HepG2 (cell line): ENCODE measurements around the gene NRBP1. TPM values are rescaled to one million over a fixed set of nuclear protein-coding genes. Genes with fewer than 3 reads are reported as not detected.

ENCODE experiments used
- ARNT2 ChIP-seq: sonication (generic); formaldehyde crosslinking; IDR thresholded peaks from 2 replicates; pipeline ENCODE4 v1.8.0; 2022; ENCODE audit warnings: mild to moderate bottlenecking, low read depth, missing genetic modification reagents, moderate library complexity
- ATM ChIP-seq: fragments of 450-650 bp; IDR thresholded peaks from 2 replicates; pipeline ENCODE4 v1.7.1; 2017; ENCODE audit warnings: mild to moderate bottlenecking, borderline replicate concordance
- ERF ChIP-seq: IDR thresholded peaks from 2 replicates; pipeline ENCODE4 v1.6.1; 2018; ENCODE audit warnings: missing biosample characterization, missing genetic modification reagents
- GABPA ChIP-seq, 2 experiments: IDR thresholded peaks; 2 replicates each; pipeline ENCODE4 v1.6.1; 2011 to 2016; ENCODE audit warnings: low read depth in 2 of 2, low read length in 1 of 2, missing biosample characterization in 1 of 2, missing genetic modification characterization in 1 of 2
- HDAC2 ChIP-seq: sonication (generic); formaldehyde crosslinking; IDR thresholded peaks from 2 replicates; pipeline ENCODE4 v1.4.0; 2020; ENCODE audit warnings: missing genetic modification reagents
- KDM1A ChIP-seq: IDR thresholded peaks from 2 replicates; pipeline ENCODE4 v1.6.1; 2016; ENCODE audit warnings: missing compliant biosample characterization
- KDM4B ChIP-seq: sonication (generic); formaldehyde crosslinking; IDR thresholded peaks from 2 replicates; pipeline ENCODE4 v1.4.0; 2020; ENCODE audit warnings: missing genetic modification reagents
- TCF12 ChIP-seq, 2 experiments: fragments of 450-650 bp in 1 of 2; sonication (generic) in 1 of 2; formaldehyde crosslinking in 1 of 2; IDR thresholded peaks; 2 replicates each; pipeline versions ENCODE4 v1.6.1 to v1.8.0; 2017 to 2022; ENCODE audit warnings: antibody characterized with exemption in 1 of 2, mild to moderate bottlenecking in 1 of 2, missing genetic modification reagents in 1 of 2, moderate library complexity in 1 of 2
- U2AF2 ChIP-seq: fragments of 200-400 bp; formaldehyde crosslinking; IDR thresholded peaks from 2 replicates; pipeline ENCODE4 v1.6.1; 2017; ENCODE audit warnings: low read depth, mild to moderate bottlenecking, low read length
- ZNF10 ChIP-seq: sonication (generic); formaldehyde crosslinking; IDR thresholded peaks from 2 replicates; pipeline ENCODE4 v1.4.0; 2020; ENCODE audit warnings: mild to moderate bottlenecking, low read depth, missing genetic modification reagents, borderline replicate concordance
- ZNF143 ChIP-seq: sonication (generic); formaldehyde crosslinking; IDR thresholded peaks from 2 replicates; pipeline ENCODE4 v1.4.0; 2020; ENCODE audit warnings: missing genetic modification reagents
- ZNF343 ChIP-seq: sonication (generic); formaldehyde crosslinking; IDR thresholded peaks from 2 replicates; pipeline ENCODE4 v1.4.0; 2020; ENCODE audit warnings: mild to moderate bottlenecking, missing genetic modification reagents
- ZNF614 ChIP-seq: IDR thresholded peaks from 2 replicates; pipeline ENCODE4 v1.6.1; 2018; ENCODE audit warnings: missing biosample characterization, missing genetic modification reagents, inconsistent platforms, borderline replicate concordance
- ZSCAN22 ChIP-seq: sonication (generic); formaldehyde crosslinking; IDR thresholded peaks from 2 replicates; pipeline ENCODE4 v1.4.0; 2020; ENCODE audit warnings: mild to moderate bottlenecking, missing genetic modification reagents
- polyA plus RNA-seq, 8 experiments: library from polyadenylated mRNA; depleted of rRNA in 3 of 8; stranded (reverse) in 7 of 8; unstranded in 1 of 8; fragments of >200 nt; fragmentation: Illumina TruSeq in 4 of 8; extraction: Trizol in 4 of 8; gene quantifications; 2 replicates each; pipeline versions ENCODE4 v1.2.1 to v1.2.3, GENCODE V29; 2011 to 2016; ENCODE audit warnings: low read depth in 4 of 8, missing spikeins in 1 of 8, mixed read lengths in 1 of 8; ENCODE audit not compliant: insufficient read depth in 1 of 8
- total RNA-seq, 5 experiments: library from RNA; depleted of rRNA; stranded (reverse); fragments of >200 nt; fragmentation: Illumina TruSeq; extraction: Trizol; gene quantifications; 2 replicates each; pipeline ENCODE4 v1.2.3, GENCODE V29; 2016; ENCODE audit warnings: low read depth in 1 of 5
- TF ChIP-seq, protein P1 (sequence below): sonication (generic); formaldehyde crosslinking; IDR thresholded peaks from 2 replicates; pipeline ENCODE4 v1.8.0; 2022; ENCODE audit warnings: missing genetic modification reagents, mild to moderate bottlenecking, inconsistent platforms, borderline replicate concordance
- TF ChIP-seq, protein P2 (sequence below): sonication (generic); formaldehyde crosslinking; IDR thresholded peaks from 2 replicates; pipeline ENCODE4 v1.9.0; 2021; ENCODE audit warnings: mild to moderate bottlenecking, missing genetic modification reagents
- TF ChIP-seq, protein P3 (sequence below): sonication (generic); formaldehyde crosslinking; IDR thresholded peaks from 2 replicates; pipeline ENCODE4 v1.4.0; 2020; ENCODE audit warnings: mild to moderate bottlenecking, missing genetic modification reagents
- TF ChIP-seq, protein P4 (sequence below): sonication (generic); formaldehyde crosslinking; IDR thresholded peaks from 2 replicates; pipeline ENCODE4 v1.8.0; 2022; ENCODE audit warnings: mild to moderate bottlenecking, missing genetic modification reagents; ENCODE audit not compliant: insufficient replicate concordance

The NRBP1 gene
- total and polyA plus RNA-seq, 2 of the 13 experiments (the other 11 are each of a cell fraction or from before 2014, with no cell fraction given) = 165 to 240 TPM

DNA sequence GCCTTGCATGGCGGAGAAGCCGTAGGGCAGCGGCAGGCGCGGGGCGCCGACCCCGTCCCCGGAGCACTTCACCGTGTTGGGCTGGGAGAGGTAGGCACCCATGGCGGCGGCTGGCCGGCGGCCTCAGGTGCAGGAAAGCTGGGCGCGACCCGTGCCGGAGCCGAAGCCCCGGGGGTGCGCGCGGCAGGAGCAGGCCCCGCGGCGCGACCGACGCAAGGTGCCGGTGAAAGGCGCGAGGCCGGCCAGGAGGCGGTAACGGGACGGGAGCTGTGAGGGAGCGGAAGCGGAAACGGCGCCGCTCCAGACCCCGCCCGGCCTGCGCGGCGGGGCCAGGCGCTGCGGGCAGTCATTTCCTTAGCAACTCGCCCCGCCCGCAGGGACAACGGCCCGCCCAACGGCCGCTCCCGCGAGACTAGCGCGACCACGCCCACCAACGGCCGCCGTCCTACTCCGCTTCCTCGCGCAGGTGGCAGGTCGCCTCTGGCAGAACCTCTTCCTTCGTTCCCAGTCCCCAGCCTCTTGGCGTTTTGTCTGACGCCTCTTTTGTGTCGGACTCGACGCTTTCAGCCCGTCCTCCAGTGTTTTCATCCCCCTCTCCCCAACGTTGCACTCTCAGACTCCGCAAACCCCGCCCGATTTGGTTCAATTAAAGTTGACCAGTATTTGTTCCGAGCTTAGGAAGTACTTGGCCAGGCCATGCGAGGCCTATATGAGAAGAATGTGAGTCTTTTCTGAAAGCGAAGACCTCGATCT is 18.9 kb upstream of the NRBP1 start, which contains the start of gene PPM1G (continued):
- TF ChIP-seq, protein P1, sequence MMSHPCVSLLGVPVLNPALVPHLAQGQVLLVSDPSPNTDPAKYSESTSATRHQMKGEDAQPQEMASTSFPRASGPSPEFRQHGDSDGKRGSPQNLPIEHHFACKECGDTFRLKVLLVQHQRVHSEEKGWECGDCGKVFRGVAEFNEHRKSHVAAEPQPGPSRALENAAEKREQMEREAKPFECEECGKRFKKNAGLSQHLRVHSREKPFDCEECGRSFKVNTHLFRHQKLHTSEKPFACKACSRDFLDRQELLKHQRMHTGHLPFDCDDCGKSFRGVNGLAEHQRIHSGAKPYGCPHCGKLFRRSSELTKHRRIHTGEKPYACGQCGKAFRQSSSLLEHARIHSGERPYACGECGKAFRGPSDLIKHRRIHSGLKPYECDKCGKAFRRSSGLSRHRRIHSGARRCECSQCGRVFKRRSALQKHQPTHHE (CRISPR knock-in tag) = peak; percentile 97
- TF ChIP-seq GABPA (IDR thresholded peaks at IDR 0.05; ENCODE audit: low read depth, low read length) (peak; percentile 96), GABPA (CRISPR knock-in tag; IDR thresholded peaks at IDR 0.05; ENCODE audit: low read depth) (peak; percentile 87), U2AF2 (no peak), ARNT2 (CRISPR knock-in tag) (peak; percentile 98), ATM (no peak), ERF (peak; percentile 79; the same call in 1 of the 2 replicates), HDAC2 (CRISPR knock-in tag) (peak; percentile 57; the same call in 1 of the 2 replicates), TCF12 (IDR thresholded peaks at IDR 0.05) (no peak), TCF12 (CRISPR knock-in tag; IDR thresholded peaks at IDR 0.05) (peak; percentile 93), ZNF10 (CRISPR knock-in tag) (no peak), KDM1A (CRISPR knock-in tag) (0 out of 2 replicates have a peak, but pooled peaks have one; percentile 16), ZSCAN22 (CRISPR knock-in tag) (no peak), ZNF143 (CRISPR knock-in tag) (peak; percentile 58), KDM4B (no peak; the same call in 1 of the 2 replicates), ZNF614 (CRISPR knock-in tag) (peak; percentile 84; the same call in 1 of the 2 replicates), ZNF343 (CRISPR knock-in tag) (peak; percentile 100)
- TF ChIP-seq, protein P2, sequence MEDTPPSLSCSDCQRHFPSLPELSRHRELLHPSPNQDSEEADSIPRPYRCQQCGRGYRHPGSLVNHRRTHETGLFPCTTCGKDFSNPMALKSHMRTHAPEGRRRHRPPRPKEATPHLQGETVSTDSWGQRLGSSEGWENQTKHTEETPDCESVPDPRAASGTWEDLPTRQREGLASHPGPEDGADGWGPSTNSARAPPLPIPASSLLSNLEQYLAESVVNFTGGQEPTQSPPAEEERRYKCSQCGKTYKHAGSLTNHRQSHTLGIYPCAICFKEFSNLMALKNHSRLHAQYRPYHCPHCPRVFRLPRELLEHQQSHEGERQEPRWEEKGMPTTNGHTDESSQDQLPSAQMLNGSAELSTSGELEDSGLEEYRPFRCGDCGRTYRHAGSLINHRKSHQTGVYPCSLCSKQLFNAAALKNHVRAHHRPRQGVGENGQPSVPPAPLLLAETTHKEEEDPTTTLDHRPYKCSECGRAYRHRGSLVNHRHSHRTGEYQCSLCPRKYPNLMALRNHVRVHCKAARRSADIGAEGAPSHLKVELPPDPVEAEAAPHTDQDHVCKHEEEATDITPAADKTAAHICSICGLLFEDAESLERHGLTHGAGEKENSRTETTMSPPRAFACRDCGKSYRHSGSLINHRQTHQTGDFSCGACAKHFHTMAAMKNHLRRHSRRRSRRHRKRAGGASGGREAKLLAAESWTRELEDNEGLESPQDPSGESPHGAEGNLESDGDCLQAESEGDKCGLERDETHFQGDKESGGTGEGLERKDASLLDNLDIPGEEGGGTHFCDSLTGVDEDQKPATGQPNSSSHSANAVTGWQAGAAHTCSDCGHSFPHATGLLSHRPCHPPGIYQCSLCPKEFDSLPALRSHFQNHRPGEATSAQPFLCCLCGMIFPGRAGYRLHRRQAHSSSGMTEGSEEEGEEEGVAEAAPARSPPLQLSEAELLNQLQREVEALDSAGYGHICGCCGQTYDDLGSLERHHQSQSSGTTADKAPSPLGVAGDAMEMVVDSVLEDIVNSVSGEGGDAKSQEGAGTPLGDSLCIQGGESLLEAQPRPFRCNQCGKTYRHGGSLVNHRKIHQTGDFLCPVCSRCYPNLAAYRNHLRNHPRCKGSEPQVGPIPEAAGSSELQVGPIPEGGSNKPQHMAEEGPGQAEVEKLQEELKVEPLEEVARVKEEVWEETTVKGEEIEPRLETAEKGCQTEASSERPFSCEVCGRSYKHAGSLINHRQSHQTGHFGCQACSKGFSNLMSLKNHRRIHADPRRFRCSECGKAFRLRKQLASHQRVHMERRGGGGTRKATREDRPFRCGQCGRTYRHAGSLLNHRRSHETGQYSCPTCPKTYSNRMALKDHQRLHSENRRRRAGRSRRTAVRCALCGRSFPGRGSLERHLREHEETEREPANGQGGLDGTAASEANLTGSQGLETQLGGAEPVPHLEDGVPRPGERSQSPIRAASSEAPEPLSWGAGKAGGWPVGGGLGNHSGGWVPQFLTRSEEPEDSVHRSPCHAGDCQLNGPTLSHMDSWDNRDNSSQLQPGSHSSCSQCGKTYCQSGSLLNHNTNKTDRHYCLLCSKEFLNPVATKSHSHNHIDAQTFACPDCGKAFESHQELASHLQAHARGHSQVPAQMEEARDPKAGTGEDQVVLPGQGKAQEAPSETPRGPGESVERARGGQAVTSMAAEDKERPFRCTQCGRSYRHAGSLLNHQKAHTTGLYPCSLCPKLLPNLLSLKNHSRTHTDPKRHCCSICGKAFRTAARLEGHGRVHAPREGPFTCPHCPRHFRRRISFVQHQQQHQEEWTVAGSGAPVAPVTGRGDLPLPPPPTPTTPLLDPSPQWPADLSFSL (CRISPR knock-in tag) = no peak
- TF ChIP-seq, protein P3, sequence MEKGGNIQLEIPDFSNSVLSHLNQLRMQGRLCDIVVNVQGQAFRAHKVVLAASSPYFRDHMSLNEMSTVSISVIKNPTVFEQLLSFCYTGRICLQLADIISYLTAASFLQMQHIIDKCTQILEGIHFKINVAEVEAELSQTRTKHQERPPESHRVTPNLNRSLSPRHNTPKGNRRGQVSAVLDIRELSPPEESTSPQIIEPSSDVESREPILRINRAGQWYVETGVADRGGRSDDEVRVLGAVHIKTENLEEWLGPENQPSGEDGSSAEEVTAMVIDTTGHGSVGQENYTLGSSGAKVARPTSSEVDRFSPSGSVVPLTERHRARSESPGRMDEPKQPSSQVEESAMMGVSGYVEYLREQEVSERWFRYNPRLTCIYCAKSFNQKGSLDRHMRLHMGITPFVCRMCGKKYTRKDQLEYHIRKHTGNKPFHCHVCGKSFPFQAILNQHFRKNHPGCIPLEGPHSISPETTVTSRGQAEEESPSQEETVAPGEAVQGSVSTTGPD (CRISPR knock-in tag) = no peak
- TF ChIP-seq, protein P4, sequence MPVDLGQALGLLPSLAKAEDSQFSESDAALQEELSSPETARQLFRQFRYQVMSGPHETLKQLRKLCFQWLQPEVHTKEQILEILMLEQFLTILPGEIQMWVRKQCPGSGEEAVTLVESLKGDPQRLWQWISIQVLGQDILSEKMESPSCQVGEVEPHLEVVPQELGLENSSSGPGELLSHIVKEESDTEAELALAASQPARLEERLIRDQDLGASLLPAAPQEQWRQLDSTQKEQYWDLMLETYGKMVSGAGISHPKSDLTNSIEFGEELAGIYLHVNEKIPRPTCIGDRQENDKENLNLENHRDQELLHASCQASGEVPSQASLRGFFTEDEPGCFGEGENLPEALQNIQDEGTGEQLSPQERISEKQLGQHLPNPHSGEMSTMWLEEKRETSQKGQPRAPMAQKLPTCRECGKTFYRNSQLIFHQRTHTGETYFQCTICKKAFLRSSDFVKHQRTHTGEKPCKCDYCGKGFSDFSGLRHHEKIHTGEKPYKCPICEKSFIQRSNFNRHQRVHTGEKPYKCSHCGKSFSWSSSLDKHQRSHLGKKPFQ (CRISPR knock-in tag) = peak; percentile 81
